C4-2B (cell line): ENCODE results near the gene ZMIZ2.

Experiments
- CTCF ChIP-seq: fragments of 450-650 bp; conservative IDR thresholded peaks from 2 replicates; pipeline ENCODE4 v1.5.1; 2017; ENCODE audit warnings: mild to moderate bottlenecking
- ZFX ChIP-seq: fragments of 450-650 bp; IDR thresholded peaks from 2 replicates; pipeline ENCODE4 v1.6.1; 2017

GRCh38 chr7:44784364-44784763 lies 35.7 kb downstream of the ZMIZ2 start:
- no peak for TF ChIP-seq ZFX
- no peak for TF ChIP-seq CTCF
